ENCODE measurements around the gene AGBL1.

GRCh38 chr15:86916671-86917360 lies 837.1 kb downstream of the AGBL1 start:
- TF ChIP-seq CTCF (IDR thresholded peaks at IDR 0.05) = no peak
- TF ChIP-seq POLR2A (IDR thresholded peaks at IDR 0.05) = no peak
